Epithelial cell of proximal tubule (primary cell): ENCODE results near the gene CLIC4. TPM values are rescaled to one million over a fixed set of nuclear protein-coding genes. Genes with fewer than 3 reads are reported as not detected.
"Not testable (repeated sequence)": the region's sequence is repeated elsewhere in the genome, so short reads cannot be mapped to it uniquely, and the experiment has no call there.

ENCODE experiments used
- DNase-seq: peaks from one replicate; pipeline ENCODE4 v3.0.0-alpha.2; 2011; ENCODE audit warnings: low read depth
- H3K4me3 ChIP-seq: 2 replicates; pipeline ENCODE4 v1.5.1; 2011; ENCODE audit warnings: low read depth, mild to moderate bottlenecking, low read length
- CTCF ChIP-seq: conservative IDR thresholded peaks from 2 replicates; pipeline ENCODE4 v1.5.1; 2012; ENCODE audit warnings: low read depth, mild to moderate bottlenecking, low read length
- total RNA-seq: library from RNA; depleted of rRNA; stranded (reverse); fragments of >200 nt; gene quantifications from 2 replicates; pipeline ENCODE4 v1.2.3, GENCODE V29; 2015

CLIC4 gene
- total RNA-seq, 1 donor from 2014 or later = 143 TPM

GRCh38 chr1:24822887-24823286 lies 77.6 kb downstream of the CLIC4 start:
- DNase-seq = no peak
- TF ChIP-seq CTCF = no peak
- H3K4me3 ChIP-seq = no peak overlapping the region

GRCh38 chr1:24823486-24823885 lies 78.2 kb downstream of the CLIC4 start:
- DNase-seq = not testable (repeated sequence)

GRCh38 chr1:24825174-24825573 lies 79.9 kb downstream of the CLIC4 start:
- no peak overlapping the region for H3K4me3 ChIP-seq
- no peak for DNase-seq
- no peak for TF ChIP-seq CTCF

More at GRCh38 chr1:24823486-24823885, 78.2 kb downstream of the CLIC4 start:
- not testable (repeated sequence) for H3K4me3 ChIP-seq

GRCh38 chr1:24826510-24826909 lies 81.3 kb downstream of the CLIC4 start:
- no peak for TF ChIP-seq CTCF
- DNase-seq = no peak
- no peak overlapping the region for H3K4me3 ChIP-seq

GRCh38 chr1:24827379-24828135 lies 82.3 kb downstream of the CLIC4 start:
- no peak for DNase-seq
- no peak overlapping the region for H3K4me3 ChIP-seq
- TF ChIP-seq CTCF = no peak

- DNase-seq = no peak
- no peak for TF ChIP-seq CTCF
- no peak overlapping the region for H3K4me3 ChIP-seq
Measured at GRCh38 chr1:24828183-24828886, 83.1 kb downstream of the CLIC4 start.

GRCh38 chr1:24828887-24829192 lies 83.6 kb downstream of the CLIC4 start:
- no peak for TF ChIP-seq CTCF
- no peak for DNase-seq
- H3K4me3 ChIP-seq = no peak overlapping the region
